NT2/D1 (cell line): ENCODE measurements around the gene AMBRA1.

Source experiments
- DNase-seq: peaks from one replicate; pipeline ENCODE4 v3.0.0-alpha.2; 2011; ENCODE audit warnings: low read depth, low spot score
- H3K27me3 ChIP-seq: 2 replicates; pipeline ENCODE4 v1.6.0; 2011; ENCODE audit warnings: mild to moderate bottlenecking; ENCODE audit not compliant: insufficient read length, insufficient read depth
- H3K36me3 ChIP-seq: 2 replicates; pipeline ENCODE4 v1.6.1; 2011; ENCODE audit warnings: mild to moderate bottlenecking, low read length, mixed read lengths; ENCODE audit not compliant: insufficient read depth, insufficient read length
- H3K4me1 ChIP-seq: 2 replicates; pipeline ENCODE4 v1.5.1; 2011; ENCODE audit not compliant: insufficient read depth, insufficient read length
- H3K4me3 ChIP-seq: 2 replicates; pipeline ENCODE4 v1.5.1; 2011; ENCODE audit warnings: low read depth; ENCODE audit not compliant: insufficient read length
- H3K9ac ChIP-seq: 2 replicates; pipeline ENCODE4 v1.6.0; 2011; ENCODE audit warnings: low read depth; ENCODE audit not compliant: insufficient read length
- H3K9me3 ChIP-seq: 2 replicates; pipeline ENCODE4 v1.5.1; 2011; ENCODE audit warnings: mild to moderate bottlenecking, low read length; ENCODE audit not compliant: insufficient read depth
- SUZ12 ChIP-seq: IDR thresholded peaks from 2 replicates; pipeline ENCODE4 v1.6.1; 2011; ENCODE audit not compliant: insufficient read length, insufficient read depth; ENCODE audit errors: extremely low read depth
- YY1 ChIP-seq: IDR thresholded peaks from 2 replicates; pipeline ENCODE4 v1.6.1; 2011; ENCODE audit not compliant: insufficient read length, insufficient read depth
- ZNF274 ChIP-seq: IDR thresholded peaks from 2 replicates; pipeline ENCODE4 v1.6.1; 2011; ENCODE audit warnings: mild to moderate bottlenecking, low read depth, low read length

Gene AMBRA1

DNA sequence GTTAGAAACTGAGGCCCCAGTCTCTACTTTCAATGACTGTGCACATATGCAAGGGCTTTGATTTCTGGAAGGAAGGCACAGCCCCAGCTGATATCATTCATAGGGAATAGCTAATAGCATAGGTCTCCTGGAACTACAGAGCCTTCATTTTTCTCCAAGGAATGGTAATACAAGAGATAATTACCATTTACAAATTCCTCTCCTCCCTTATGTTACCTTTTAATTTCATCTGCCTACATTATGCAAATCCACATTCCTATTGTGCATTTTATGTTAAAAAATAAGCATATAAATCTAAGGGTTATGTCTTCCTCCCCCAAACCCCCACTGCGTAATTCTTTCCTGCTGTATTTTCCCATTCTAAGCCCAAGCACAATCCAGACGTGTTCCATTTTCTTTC, 94.9 kb downstream of the AMBRA1 start:
- H3K27me3 ChIP-seq = no peaks in the 10 kb centered on the region

DNA sequence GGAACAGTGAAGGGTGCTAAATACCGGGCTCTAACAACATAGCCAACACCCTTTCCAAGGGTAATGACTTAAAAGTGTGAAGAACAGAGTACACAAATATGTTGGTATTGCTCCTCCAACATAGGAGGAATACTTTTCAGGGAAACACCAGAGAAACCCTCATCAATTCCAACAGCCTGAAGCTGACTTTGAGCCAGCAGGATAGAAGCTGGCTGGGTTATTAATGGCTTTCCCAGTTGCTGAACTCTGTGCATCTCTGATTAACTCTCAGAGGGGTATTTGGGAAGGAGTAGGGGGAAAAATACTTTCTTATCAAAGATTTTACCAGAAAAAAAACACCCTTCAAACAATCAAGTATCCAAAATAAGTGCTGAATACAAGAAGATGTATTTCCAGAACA, 95.6 kb downstream of the AMBRA1 start:
- H3K4me1 ChIP-seq = no peaks in the 10 kb centered on the region
- no peak for DNase-seq
- H3K9me3 ChIP-seq = no peaks in the 10 kb centered on the region
- no peak overlapping the region for H3K9ac ChIP-seq
- TF ChIP-seq ZNF274 (no peak), YY1 (no peak), SUZ12 (no peak)
- no peak overlapping the region for H3K4me3 ChIP-seq
- peaks cover 22% of the 10 kb centered on the region for H3K36me3 ChIP-seq
- no peaks in the 10 kb centered on the region for H3K27me3 ChIP-seq

More for the DNA sequence above, 94.9 kb downstream of the AMBRA1 start:
- H3K4me1 ChIP-seq = no peaks in the 10 kb centered on the region
- peaks cover 20% of the 10 kb centered on the region for H3K36me3 ChIP-seq
- no peak overlapping the region for H3K9ac ChIP-seq
- TF ChIP-seq ZNF274 (no peak), YY1 (no peak), SUZ12 (no peak)
- no peak for DNase-seq
- no peak overlapping the region for H3K4me3 ChIP-seq
- H3K9me3 ChIP-seq = no peaks in the 10 kb centered on the region

DNA sequence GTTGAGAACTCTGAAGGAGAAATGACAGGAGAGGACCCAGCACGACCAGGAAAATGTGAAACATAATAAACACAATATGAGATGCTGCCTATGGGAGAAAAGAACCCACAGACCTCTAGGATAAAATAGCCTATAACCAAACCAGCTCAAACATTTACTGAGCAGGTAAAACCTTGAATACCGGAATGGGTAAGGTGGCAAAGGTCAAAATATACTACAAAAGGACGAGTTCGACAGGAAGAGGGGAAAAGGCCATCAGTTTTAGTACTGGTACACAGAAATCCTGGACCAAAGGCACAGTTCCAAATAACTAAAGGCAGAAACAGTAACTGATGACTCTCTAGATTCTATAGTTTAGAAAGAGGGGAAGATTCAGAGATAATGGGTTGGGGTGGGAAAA, 96.3 kb downstream of the AMBRA1 start:
- Histone ChIP-seq H3K4me1 (no peaks in the 10 kb centered on the region), H3K36me3 (peaks cover 23% of the 10 kb centered on the region), H3K27me3 (no peaks in the 10 kb centered on the region), H3K4me3 (no peak overlapping the region), H3K9ac (no peak overlapping the region), H3K9me3 (no peaks in the 10 kb centered on the region)
- DNase-seq = no peak
- no peak for TF ChIP-seq SUZ12
- no peak for TF ChIP-seq YY1
- TF ChIP-seq ZNF274 = no peak

DNA sequence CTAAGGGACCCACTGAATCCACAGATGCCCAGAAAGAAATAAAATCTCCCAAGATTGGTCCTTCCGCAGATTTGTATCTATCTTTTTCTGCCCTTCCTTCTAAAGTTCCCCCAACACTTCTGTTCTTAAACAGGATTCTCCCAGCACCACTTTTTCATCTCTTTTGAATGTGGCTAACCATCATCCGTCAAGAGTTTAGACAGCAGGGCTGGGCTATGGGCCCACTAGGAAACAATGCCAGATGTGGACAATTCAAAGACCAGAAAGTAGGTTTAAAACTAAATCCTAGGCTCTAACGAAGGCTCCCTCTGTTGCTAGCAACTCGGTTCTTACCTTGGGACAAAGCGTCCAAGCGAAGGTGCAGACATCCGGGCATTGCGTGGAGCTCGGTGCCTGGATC, 100.0 kb downstream of the AMBRA1 start:
- H3K4me1 ChIP-seq = peaks cover 3% of the 10 kb centered on the region
- H3K9ac ChIP-seq = no peak overlapping the region
- no peaks in the 10 kb centered on the region for H3K9me3 ChIP-seq
- no peak overlapping the region for H3K4me3 ChIP-seq
- no peaks in the 10 kb centered on the region for H3K27me3 ChIP-seq
- TF ChIP-seq YY1 = no peak
- TF ChIP-seq SUZ12 = no peak
- no peak for TF ChIP-seq ZNF274
- peaks cover 45% of the 10 kb centered on the region for H3K36me3 ChIP-seq
- no peak for DNase-seq

DNA sequence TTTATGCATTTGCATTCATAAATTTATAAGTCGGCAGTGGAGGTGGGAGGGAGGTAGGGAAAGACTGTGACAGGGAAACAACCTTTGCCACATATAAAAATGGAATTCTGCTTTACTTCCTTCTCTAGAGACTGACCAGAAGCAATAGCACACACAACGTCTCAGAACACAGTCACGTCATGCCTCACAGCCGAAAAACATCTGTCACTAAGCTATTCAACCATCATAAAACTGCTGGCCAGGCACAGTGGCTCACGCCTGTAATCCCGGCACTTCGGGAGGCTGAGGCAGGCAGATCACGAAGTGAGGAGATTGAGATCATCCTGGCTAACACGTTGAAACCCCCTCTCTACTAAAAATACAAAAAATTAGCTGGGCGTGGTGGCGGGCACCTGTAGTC, 101.3 kb downstream of the AMBRA1 start:
- H3K4me3 ChIP-seq = no peak overlapping the region
- TF ChIP-seq SUZ12 = no peak
- H3K36me3 ChIP-seq = peaks cover 45% of the 10 kb centered on the region
- peaks cover 3% of the 10 kb centered on the region for H3K4me1 ChIP-seq
- H3K27me3 ChIP-seq = no peaks in the 10 kb centered on the region
- no peaks in the 10 kb centered on the region for H3K9me3 ChIP-seq
- no peak for DNase-seq
- no peak overlapping the region for H3K9ac ChIP-seq

DNA sequence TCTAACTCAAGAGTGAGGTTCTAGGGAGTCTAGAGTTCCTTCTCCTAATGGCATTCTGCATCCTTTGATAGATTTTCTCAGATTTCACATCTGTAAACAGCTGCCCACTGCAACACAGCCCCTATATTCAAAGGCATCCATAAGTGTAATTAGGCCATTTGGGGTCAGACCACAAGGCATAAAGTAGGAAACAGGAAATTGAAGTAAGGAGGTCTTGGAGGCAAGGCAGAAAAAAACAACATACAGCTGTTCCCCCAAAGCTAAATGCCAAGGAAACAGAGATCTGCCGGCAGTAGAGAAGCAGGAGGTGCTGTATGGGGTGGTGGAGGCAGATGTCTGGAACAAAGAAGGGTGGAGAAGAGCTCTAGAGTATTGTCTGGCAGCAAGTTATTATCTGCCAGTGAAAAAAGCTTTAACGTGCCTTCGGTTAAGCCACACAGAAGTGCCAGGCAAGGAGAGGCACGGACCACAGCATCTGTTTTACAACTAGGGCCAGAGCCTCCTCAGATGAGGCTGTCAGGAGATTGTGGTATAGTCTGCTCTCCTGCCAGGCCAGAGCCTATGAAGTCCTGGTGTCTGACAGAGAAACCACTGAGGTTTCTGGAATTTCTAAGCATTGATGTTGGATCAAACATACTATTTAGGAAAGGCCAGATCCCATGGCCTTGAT, 102.0 kb downstream of the AMBRA1 start:
- Histone ChIP-seq H3K9me3 (no peaks in the 10 kb centered on the region), H3K36me3 (peaks cover 45% of the 10 kb centered on the region), H3K4me1 (peaks cover 3% of the 10 kb centered on the region), H3K4me3 (no peak overlapping the region), H3K9ac (no peak overlapping the region), H3K27me3 (no peaks in the 10 kb centered on the region)
- no peak for TF ChIP-seq YY1
- no peak for TF ChIP-seq ZNF274
- no peak for TF ChIP-seq SUZ12
- no peak for DNase-seq

DNA sequence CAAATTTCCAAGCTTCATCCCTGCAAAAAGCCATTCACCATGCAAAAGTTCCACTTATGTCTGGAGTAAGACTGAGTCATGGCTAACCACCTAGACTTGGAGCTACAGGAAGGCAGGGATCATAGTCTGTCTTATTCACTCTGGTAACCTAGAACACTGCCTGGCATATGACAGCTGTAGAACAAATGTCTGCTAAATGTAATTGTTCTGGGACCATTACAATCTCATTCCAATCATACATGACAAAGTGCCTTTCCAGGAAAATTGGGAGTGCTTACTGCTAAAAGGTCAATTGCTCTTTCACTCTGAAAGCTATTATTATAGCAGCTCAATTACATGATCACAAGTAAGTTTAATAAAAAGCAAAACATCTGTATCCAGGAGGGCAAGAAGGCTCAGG, 103.2 kb downstream of the AMBRA1 start:
- DNase-seq = no peak
- no peak for TF ChIP-seq YY1
- no peak for TF ChIP-seq ZNF274
- no peak for TF ChIP-seq SUZ12

More for the DNA sequence above, 103.2 kb downstream of the AMBRA1 start:
- Histone ChIP-seq H3K9me3 (no peaks in the 10 kb centered on the region), H3K4me1 (peaks cover 3% of the 10 kb centered on the region), H3K4me3 (no peak overlapping the region), H3K9ac (no peak overlapping the region), H3K27me3 (no peaks in the 10 kb centered on the region), H3K36me3 (peaks cover 42% of the 10 kb centered on the region)
